ENCODE measurements around the gene GNAQ. TPM values are rescaled to one million over a fixed set of nuclear protein-coding genes. Genes with fewer than 3 reads are reported as not detected.

The GNAQ gene
- total RNA-seq, 1 experiment from 2014 or later = 55.5 TPM

GRCh38 chr9:77667151-77667550, 364.5 kb downstream of the GNAQ start:
- POLR2A ChIA-PET = no interaction called here
- no peaks in the 10 kb centered on the region for H3K36me3 Mint-ChIP-seq
- CTCF ChIA-PET = interaction anchor here (0.6 kb wide), 1 partner anchor 234 kb away, joined by 3 read pairs; no protein-coding TSS in a partner anchor
- peaks cover 8% of the 10 kb centered on the region for H3K4me1 Mint-ChIP-seq
- ATAC-seq = no peak
- no peaks in the 10 kb centered on the region for H3K27me3 Mint-ChIP-seq (ENCODE audit: low read depth)
- TF ChIP-seq FOXP1 (CRISPR knock-in tag; IDR thresholded peaks at IDR 0.05; ENCODE audit: borderline replicate concordance) = no peak
- TF ChIP-seq GRHL2 (CRISPR knock-in tag; IDR thresholded peaks at IDR 0.05; ENCODE audit: insufficient replicate concordance, severe bottlenecking) = no peak
- TF ChIP-seq PRDM15 (CRISPR knock-in tag; IDR thresholded peaks at IDR 0.05) = no peak
- no peak for TF ChIP-seq NR3C1 (CRISPR knock-in tag; conservative IDR thresholded peaks at IDR 0.05; ENCODE audit: low read depth)
- TF ChIP-seq ETV6 (CRISPR knock-in tag; IDR thresholded peaks at IDR 0.05) = no peak
- no peak overlapping the region for H3K27ac Mint-ChIP-seq
- H3K4me3 Mint-ChIP-seq = no peak overlapping the region
- no peak for DNase-seq (ENCODE audit: low spot score)
- H3K9me3 Mint-ChIP-seq = peaks cover 6% of the 10 kb centered on the region; the same call in 1 of the 2 replicates

Other genes starting within 250 kb of the GNAQ start
- gene CEP78, start 204.3 kb upstream of the GNAQ start, total RNA-seq (2021) = 42.0 to 44.1 TPM (median 44.0 TPM) in 3 replicates

All from WTC11 (cell line).